GF-D8 (cell line): Measurements from ENCODE around the gene TFAP2C.

Experiments
- DNase-seq: peaks from one replicate; lab custom pipeline; 2025; lab: John Stamatoyannopoulos, UW

The TFAP2C gene

DNA sequence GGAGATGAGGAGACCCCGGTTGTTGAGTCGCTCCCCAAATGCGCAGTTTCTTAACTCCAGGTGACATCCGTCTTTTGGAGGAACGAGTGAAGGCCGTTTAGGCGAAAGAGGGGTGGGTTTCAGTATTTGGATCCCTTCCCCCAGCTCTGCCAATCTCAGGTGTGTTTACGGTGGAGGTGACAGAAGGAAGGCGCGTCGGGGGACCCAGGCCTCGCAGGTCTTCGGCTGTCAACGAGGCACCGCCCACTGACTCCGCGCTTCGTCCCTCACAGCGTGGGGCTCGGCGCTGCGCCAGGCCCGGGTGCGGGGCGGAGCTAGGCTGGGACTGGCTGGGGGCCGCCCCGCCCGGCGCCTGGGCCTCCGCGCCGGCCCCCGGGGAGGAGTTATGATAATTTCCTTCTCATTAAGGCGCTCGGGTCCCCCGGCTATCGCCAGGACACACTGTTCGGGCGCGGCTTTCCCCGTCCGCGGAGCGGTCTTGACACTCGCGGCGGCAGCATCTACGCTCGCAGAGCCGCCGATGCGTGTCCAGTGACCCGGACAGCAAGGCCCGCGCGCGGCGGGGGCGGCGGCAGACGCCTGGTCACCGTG is at the start of gene TFAP2C:
Gene TFAP2C, plus strand, starts transcription at position 434 of the 591 bp plus-strand sequence. CDS start 239 bp downstream, outside the sequence.
- DNase-seq: no peak

DNA sequence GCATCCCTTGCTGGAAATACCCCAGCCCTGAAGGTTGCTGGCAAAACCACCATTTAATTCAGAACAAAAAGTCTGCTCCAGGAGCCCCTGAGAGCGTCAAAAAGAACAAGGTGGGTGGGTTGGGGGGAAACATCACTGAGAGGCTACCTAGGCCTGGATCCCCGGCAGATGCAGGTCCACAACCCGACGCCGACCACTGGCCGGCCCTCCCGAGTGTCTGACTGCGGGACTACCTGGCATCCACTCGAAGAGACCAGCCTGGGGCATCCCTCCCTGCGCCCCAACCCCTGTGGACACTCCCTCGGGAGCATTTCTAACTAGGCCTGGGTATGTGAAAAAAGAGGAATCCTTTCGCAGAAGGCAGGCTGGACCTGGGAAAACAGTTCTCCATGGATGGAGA is 48.9 kb upstream of the TFAP2C start:
- DNase-seq: no peak

DNA sequence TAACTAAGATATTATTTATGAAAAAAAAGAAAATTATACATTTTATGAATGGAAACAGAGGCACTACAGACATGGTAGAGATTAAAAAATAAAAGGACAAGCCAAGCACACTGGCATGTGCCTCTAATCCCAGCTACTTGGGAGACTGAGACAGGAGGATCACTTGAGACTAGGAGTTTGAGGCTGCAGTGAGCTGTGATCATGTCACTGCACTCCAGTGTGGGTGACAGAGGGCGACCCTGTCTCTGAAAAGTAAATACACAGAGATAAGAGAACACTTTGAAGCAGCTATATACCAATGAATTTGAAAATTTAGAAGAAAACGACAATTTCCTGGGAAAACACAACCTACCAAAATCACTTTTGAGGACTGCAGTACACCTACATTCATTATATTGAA is 47.4 kb upstream of the TFAP2C start:
- DNase-seq: no peak

DNA sequence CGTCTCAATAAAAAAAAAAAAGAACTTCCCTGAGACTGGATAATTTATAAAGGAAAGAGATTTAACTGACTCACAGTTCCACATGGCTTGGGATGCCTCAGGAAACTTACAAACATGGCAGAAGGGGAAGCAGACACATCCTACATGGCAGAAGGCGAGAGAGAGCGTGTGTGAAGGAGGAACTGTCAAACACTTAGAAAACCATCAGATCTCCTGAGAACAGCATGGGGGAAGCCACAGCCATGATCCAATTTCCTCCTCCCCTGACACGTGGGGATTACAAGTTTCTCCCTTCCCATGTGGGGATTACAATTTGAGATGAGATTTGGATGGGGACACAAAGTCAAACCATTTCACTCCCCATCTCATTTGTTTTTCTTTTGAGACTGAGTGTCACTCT is 46.6 kb upstream of the TFAP2C start:
- no peak for DNase-seq

DNA sequence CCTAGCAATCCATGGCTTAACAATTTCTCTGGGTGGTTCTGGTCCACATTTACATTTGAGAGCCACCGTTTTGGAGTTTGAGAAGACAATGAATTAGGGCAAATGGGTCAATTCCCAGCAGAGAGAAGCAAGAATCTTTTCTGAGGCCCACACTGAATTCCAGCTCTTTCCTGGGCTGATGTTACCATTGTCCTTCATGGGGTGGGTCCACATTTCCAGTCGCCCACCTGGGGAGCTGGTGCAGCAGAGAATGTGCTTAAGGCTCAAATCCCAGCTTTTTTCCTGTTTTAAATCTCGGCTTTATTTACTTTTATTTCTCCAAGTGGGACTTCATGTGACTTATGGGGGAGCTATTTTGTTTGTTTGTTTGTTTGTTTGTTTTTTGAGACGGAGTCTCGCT is 44.2 kb upstream of the TFAP2C start:
- DNase-seq: no peak

DNA sequence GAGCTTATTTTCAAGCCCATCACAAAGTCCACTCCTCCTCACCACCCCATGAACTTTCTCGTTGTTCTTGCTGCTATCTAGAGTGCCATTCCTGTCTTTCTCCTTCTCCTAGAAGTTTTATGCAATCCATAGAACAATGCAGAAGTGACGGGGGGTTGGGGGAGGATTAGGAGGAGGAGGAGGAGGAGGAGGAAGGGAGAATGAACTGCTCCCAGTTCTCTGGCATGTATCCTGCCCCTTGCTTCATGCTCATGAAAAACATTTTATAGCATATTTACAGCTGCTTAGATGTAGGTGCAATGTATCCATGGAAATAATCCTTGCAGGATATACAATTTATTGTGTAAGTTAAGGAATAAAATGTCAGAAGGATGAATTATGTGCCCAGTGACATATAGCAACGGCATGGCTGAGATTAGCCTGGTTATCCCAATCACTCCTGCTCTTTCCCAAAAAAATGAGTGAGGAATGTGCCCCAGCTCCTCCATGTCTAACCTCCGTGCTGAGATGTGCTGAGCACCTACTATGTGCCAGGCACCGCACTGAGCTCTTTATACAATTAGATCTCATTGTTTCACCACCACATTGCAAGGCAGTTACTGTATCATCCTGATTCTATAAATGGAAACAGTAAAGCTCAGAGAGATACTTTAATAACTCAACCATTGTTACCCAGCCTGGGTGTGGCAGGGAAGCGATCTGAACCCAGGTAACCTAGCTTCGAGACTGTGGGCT is 41.6 kb upstream of the TFAP2C start:
- DNase-seq: no peak

DNA sequence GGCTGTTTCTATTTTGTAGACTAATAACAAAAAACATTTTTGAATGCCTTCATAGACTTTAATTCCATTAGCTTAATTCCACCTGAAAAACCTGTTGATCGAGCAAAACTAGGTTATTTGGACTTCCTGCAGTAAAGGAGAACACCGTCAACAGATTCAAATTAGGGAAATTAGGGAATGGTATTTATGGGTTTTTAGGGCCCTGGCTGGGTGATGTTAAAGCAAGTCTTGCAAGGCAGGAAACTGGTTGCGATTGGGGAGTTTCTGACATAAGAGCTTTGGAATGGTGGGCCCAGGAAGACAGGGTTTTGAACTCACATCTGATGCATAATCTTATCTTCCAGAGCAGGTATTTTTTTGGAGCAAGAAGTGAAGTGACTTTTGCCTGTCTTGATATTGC is 40.1 kb upstream of the TFAP2C start:
- DNase-seq: no peak

DNA sequence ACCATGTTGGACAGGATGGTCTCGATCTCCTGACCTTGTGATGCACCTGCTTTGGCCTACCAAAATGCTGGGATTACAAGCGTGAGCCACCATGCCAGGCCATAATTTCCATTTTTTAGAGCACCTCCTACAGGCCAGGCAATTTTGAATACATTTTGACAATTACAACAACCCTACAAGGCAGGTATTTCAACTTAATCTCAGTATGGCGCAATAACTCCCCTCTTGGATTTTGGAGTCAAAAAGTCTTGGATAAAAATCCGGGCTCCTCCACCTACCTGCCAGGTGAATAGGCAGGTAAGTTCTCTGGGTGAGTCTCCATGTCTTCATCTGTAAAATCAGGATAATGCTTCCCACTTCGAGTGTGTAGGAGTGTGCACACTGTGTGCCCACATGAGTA is 39.5 kb upstream of the TFAP2C start:
- no peak for DNase-seq

DNA sequence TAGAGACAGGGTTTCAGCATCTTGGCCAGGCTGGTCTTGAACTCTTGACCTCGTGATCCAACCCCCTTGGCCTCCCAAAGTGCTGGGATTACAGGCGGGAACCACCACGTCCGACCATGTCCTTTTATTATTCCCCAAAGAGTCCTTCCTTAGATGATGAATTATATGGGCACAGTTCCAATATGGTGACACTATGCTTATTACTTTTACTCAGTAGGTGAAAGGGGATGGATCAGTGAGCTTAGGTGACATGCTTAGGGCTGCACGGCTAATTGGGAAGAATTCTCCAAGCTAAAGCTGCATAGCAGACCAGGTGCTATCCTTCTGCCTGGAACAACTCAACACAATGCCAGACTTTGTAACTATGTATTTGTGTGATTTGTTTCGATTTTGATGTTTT is 38.2 kb upstream of the TFAP2C start:
- DNase-seq: no peak

DNA sequence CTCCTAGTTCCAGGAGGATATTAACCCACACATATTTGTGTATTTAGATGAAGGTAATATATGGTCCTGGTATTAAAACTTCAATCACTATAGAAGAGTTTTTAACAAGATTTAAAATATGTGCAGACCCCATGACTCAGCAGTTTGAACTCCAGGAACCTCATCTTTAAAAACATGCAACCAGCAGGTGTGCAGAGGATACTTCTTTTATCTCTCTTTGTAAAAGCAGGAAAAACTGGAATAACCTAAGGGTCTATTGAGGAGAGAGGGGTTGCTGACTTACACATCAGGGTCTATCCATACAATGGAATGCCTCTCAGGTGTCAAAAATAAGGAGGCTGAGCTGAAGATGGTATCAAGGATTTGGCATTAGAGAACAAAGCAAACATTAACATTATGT is 36.9 kb upstream of the TFAP2C start:
- DNase-seq: no peak

DNA sequence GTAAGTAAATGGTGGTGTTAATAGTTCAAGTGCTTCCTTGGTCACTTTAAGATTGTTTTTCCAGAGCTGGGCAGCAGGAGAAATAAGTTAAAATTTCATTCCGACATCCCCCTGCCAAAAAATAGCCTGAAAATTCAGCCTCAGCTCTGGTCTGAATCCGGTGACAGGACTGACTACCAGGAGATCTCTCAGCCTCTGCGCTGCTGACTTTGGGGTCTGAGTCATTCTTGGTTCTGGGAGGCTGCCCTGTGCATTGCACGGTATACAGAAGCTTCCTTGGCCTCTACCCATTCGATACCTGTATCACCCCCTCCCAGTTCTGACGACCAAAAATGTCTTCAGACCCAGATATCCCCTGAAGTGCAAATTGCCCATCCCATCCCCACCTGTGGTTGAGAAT is 36.3 kb upstream of the TFAP2C start:
- no peak for DNase-seq

DNA sequence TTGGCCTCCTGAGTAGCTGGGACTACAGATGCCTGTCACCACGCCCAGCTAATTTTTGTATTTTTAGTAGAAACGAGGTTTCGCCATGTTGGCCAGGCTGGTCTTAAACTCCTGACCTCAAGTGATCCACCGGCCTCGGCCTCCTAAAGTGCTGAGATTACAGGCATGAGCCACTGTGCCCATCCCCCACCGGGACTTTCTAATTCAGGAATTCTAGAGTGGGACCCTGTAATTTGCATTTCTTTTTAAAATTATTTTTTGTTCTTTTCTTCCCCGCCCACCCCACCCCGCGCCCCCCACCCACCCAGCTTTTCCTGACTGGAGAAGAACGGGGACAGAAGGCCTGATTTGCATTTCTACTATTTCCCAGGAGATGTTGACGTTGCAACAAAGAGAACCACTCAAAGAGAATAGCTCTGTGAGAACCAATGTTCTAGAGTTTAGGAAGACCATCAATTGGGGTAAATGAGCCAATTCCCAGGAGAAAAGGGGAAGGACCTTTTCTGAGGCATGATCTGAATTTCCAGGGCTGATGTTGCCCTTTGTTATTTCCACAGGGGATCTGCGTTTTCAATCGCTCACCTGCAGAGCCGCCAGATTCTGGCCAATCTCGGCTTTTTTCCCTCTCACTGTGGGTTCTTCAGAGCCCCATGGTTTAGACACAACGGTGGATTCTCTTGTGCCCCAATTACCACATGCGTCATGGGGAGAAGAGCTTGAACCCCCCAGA is 33.2 kb upstream of the TFAP2C start:
- no peak for DNase-seq

DNA sequence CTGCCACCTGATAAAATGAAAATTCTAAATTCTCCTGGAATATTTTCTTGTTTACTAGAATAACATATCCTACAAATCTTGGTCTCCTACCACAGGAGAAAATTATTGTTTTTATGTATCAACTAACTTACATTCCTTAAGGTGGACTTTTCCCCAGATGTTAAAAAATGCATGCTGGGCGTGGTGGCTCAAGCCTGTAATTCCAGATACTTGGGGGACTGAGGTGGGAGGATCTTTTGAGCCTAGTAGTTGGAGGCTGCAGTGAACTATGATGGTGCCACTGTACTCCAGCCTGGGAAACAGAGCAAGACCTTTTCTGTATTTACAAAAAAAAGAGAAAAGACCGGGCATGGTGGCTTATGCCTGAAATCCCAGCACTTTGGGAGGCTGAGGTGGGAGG is 27.9 kb upstream of the TFAP2C start:
- DNase-seq: no peak

DNA sequence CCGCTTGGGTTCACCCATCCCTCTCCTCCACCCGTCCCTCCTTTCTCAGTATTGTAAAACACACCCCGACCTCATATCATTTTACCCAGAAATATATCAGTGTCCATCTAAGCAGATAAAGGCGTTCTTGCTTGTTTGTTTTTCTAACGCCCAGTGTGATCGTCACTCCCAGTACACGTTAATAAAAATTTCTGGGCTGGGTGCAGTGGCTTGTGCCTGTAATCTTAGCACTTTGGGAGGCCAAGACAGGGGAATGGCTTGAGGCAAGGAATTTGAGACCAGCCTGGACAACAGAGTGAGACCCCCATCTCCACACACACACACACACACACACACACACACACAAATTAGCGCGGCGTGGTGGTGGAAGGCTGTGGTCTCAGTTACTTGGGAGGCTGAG is 24.4 kb upstream of the TFAP2C start:
- DNase-seq: no peak

DNA sequence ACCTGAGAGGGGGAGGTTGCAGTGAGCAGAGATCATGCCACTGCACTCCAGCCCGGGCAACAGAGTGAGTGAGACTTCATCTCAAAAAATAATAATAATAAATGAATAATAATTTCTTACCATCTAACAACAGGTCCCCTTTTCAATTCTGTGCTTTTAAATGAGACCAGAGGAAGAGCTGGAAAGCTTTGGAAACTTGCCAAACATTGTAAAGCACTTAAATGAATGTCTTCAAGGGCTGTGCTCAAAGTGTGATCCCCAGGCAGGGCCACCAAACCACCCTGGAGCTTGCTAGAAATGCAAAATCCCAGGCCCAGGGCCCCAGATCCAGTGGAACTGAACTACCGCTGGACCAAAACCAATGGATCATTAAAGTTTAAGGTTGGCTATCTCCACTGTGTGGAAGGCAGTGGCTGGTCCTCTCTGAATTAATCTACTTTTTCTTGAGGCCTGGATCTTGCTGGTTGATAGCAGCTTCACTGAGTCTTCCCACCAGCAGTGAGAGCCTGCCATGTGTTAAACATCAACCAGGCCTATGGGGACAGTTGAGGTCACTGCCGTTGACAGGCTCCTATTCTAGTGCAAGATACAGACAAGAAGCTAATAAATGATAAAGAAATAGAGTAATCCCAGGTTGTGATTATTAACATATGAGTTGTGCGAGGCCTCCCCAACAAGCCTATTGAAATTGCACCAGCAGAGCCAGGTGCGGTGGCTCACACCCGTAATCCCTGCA is 23.7 kb upstream of the TFAP2C start:
- DNase-seq: no peak

DNA sequence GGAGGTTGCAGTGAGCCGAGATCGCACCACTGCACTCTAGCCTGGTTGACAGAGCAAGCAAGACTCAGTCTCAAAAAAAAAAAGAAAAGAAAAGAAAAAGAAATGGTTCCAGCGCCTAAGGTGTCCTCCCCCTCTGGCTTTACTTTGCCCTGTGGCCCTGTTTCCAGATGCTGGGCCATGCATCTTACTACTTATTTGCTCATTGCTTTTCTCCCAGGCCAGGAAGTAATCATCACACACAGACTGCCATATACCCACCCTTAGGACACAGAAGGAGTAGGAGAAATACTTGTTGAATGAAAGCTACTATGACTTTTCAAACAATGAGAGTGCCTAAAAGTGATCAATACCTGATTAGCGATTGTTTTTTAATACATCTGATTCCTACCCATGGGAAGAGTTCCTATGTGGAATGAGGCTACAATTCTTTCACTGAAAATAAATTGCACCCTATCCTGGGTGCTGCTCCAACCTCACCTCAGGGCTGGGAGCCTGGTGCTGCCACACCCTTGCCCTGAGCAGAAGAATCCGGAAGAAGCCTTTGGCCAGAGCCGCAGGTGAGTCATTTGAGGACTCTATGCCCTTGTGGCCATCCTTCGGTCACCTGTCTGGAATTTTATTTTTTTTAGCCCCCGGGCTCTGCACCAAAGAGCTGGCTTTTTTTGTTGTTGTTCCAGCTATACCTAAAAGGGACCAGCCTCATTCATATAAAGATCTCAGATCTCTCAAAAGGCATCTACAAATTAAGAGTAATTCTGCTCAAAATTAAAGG is 22.7 kb upstream of the TFAP2C start:
- no peak for DNase-seq

DNA sequence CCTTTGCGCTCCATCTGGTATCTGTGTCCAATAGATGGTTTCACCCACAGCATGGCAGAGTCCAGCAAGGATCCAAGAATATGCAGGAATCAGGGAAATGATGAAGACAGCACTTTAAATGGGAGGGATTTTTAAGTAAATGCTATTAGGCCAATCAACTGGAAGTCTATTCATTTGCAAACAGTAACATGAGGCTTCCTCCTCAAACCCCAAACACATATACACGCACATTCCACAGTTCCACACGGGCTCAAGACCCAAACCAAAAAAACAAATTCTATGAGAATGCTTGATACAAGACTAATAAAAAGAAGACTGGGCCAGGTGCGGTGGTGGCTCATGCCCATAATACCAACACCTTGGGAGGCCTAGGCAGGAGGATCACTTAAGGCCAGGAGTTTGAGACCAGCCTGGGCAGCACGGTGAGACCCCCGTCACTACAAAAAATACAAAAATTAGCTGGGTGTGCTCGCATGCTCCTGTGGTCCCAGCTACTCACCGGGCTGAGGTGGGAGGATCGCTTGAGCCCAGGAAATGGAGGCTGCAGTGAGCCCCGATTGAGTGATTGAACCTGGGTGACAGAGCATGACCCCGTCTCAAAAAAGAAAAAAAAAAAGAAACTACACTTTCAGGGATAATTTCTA is 21.9 kb upstream of the TFAP2C start:
- no peak for DNase-seq

DNA sequence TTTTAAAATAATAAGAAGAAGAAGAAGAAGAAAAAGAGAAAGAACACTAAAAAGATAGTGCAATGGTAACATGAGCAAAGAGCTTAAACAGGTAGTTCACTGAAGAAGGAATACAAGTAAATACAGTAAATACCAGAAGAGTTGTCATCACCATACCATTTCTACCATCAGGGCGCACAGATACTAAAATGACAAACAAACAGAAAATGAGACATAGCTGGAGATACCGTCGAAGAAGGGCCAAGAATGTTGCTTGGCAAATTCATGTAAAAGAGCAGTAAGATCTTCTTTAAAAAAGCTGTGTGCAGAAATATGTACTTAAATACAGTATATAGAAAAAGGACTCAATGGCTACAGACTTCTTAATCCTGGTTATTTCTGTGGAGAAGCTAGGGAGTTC is 20.7 kb upstream of the TFAP2C start:
- DNase-seq: no peak

DNA sequence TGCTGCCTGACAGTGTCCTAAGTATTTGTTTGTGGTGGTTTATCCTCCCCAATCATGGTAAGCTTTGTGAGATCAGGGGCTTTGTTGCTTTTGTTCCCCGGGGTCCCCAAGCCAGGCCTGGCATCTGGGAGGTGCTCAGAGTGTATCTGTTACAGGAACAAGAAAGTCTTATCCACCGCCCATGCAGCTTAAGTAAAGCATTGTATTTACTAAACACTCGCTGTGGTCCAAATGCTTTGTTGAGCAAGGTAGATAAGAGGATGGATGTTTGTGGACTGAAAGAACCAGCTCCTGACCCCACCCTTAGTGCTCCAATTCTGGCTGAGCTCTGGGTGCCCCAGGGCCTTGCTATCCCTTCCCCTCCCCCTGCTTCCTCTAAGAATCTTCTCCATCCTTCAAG is 19.8 kb upstream of the TFAP2C start:
- no peak for DNase-seq

DNA sequence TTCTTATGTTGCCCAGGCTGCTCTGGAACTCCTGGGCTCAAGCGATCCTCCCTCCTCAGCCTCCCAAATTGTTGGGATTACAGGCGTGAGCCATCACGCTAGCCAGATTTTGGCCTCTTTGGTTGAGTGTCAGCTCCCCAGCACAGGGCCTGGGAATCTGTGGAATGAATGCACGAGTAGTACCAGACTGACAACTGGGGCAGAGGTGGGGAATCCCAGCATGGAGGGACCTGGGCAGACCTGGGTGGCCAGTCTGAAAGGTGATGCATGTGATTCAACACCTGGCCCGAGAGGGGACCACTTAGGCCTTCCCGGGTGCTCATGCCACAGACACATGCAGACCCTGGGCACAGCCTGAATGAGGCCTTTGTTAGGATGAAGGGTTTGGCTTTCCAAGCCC is 19.0 kb upstream of the TFAP2C start:
- DNase-seq: no peak

DNA sequence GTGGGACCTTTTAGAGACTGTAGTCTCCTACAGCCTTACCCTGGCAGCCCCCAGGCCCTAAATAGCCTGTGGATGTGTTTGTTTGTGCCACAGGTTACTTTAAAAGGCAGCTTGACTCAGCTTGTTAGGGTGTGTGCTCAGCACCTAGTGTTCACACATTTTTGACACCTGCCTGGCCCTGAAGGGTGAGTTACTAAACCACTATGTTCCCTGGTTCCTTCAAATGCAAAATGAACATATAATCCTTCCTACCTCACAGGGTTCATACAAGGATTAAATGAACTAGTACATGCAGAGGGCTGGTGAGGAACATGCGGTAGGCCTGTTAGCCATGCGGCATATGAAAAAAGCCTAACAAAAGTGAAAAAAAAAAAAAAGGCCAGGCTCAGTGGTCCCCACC is 14.9 kb upstream of the TFAP2C start:
- no peak for DNase-seq
